ENCODE results near the gene GSE1. TPM values are rescaled to one million over a fixed set of nuclear protein-coding genes. Genes with fewer than 3 reads are reported as not detected.

GSE1 gene
- total RNA-seq, 3 donors from 2014 or later, result 52.3 to 105 (median 60.7) TPM

GRCh38 chr16:85695196-85696128 is 82.3 kb downstream of the GSE1 start:
- Histone ChIP-seq H3K4me1 (no peaks in the 10 kb centered on the region), H3K4me3 (no peak overlapping the region), H3K9me3 (no peaks in the 10 kb centered on the region), H3K36me3 (no peaks in the 10 kb centered on the region), H3K27me3 (peaks cover 0 to 6% of the 10 kb centered on the region in 2 donors), H3K27ac (no peak overlapping the region)
- no peak for TF ChIP-seq POLR2A (IDR thresholded peaks at IDR 0.05)
- no peak for TF ChIP-seq CTCF (IDR thresholded peaks at IDR 0.05)
- TF ChIP-seq POLR2AphosphoS5 (IDR thresholded peaks at IDR 0.05), result no peak
- intact Hi-C loops (cut with DNase I; ENCODE audit: low total_unique reads), result no loop called here
- DNase-seq (ENCODE audit: low spot score in 2 of 2), result no peak

- no peaks in the 10 kb centered on the region for H3K4me1 ChIP-seq
- H3K9me3 ChIP-seq, result peaks cover 0 to 4% of the 10 kb centered on the region in 2 donors
- intact Hi-C loops (cut with DNase I; ENCODE audit: low total_unique reads), result no loop called here
- H3K27ac ChIP-seq, result no peak overlapping the region
- no peak overlapping the region for H3K4me3 ChIP-seq
- TF ChIP-seq POLR2AphosphoS5 (IDR thresholded peaks at IDR 0.05), result no peak
- no peak for TF ChIP-seq POLR2A (IDR thresholded peaks at IDR 0.05)
- TF ChIP-seq CTCF (IDR thresholded peaks at IDR 0.05), result no peak
- H3K36me3 ChIP-seq, result no peaks in the 10 kb centered on the region
- H3K27me3 ChIP-seq, result peaks cover 0 to 6% of the 10 kb centered on the region in 2 donors
- no peak for DNase-seq (ENCODE audit: low spot score in 2 of 2)
These were observed 83.7 kb downstream of the GSE1 start for GRCh38 chr16:85696781-85697180.

- Histone ChIP-seq H3K9me3 (peaks cover 0 to 5% of the 10 kb centered on the region in 2 donors), H3K27me3 (peaks cover 0 to 6% of the 10 kb centered on the region in 2 donors), H3K4me3 (no peak overlapping the region), H3K36me3 (no peaks in the 10 kb centered on the region), H3K27ac (no peak overlapping the region), H3K4me1 (no peaks in the 10 kb centered on the region)
- intact Hi-C loops (cut with DNase I; ENCODE audit: low total_unique reads), result no loop called here
- TF ChIP-seq POLR2AphosphoS5 (IDR thresholded peaks at IDR 0.05), result no peak
- no peak for TF ChIP-seq POLR2A (IDR thresholded peaks at IDR 0.05)
- TF ChIP-seq CTCF (IDR thresholded peaks at IDR 0.05), result no peak
- DNase-seq (ENCODE audit: low spot score in 2 of 2), result no peak
These were observed 84.3 kb downstream of the GSE1 start for GRCh38 chr16:85697431-85697830.

- H3K9me3 ChIP-seq, result peaks cover 0 to 5% of the 10 kb centered on the region in 2 donors
- TF ChIP-seq POLR2A (IDR thresholded peaks at IDR 0.05), result no peak
- TF ChIP-seq CTCF (IDR thresholded peaks at IDR 0.05), result no peak
- TF ChIP-seq POLR2AphosphoS5 (IDR thresholded peaks at IDR 0.05), result no peak
- H3K27me3 ChIP-seq, result peaks cover 0 to 6% of the 10 kb centered on the region in 2 donors
- DNase-seq (ENCODE audit: low spot score in 2 of 2), result no peak
- no peak overlapping the region for H3K4me3 ChIP-seq
- no peaks in the 10 kb centered on the region for H3K36me3 ChIP-seq
- no peak overlapping the region for H3K27ac ChIP-seq
- intact Hi-C loops (cut with DNase I; ENCODE audit: low total_unique reads), result no loop called here
- no peaks in the 10 kb centered on the region for H3K4me1 ChIP-seq
These were observed 85.4 kb downstream of the GSE1 start for GRCh38 chr16:85698459-85698891.

- intact Hi-C loops (cut with DNase I; ENCODE audit: low total_unique reads), result no loop called here
These were observed 85.9 kb downstream of the GSE1 start for GRCh38 chr16:85698935-85699558.

More at GRCh38 chr16:85698935-85699558, 85.9 kb downstream of the GSE1 start:
- Histone ChIP-seq H3K36me3 (no peaks in the 10 kb centered on the region), H3K9me3 (peaks cover 0 to 5% of the 10 kb centered on the region in 2 donors), H3K27ac (no peak overlapping the region), H3K4me1 (no peaks in the 10 kb centered on the region), H3K27me3 (peaks cover 0 to 6% of the 10 kb centered on the region in 2 donors), H3K4me3 (no peak overlapping the region)
- TF ChIP-seq POLR2AphosphoS5 (IDR thresholded peaks at IDR 0.05) (no peak), POLR2A (IDR thresholded peaks at IDR 0.05) (no peak), CTCF (IDR thresholded peaks at IDR 0.05) (no peak)
- DNase-seq (ENCODE audit: low spot score in 2 of 2), result no peak

Data from breast epithelium (tissue), 4 donors.